Loucy (cell line): ENCODE data around the gene GTF2B.
"Not testable (repeated sequence)": the region's sequence is repeated elsewhere in the genome, so short reads cannot be mapped to it uniquely, and the experiment has no call there.

Experiments
- H2AFZ ChIP-seq: fragments of 200-600 bp; sonication (generic); 2 replicates; pipeline ENCODE4 v1.6.0; 2016; ENCODE audit warnings: antibody characterized with exemption, mild to moderate bottlenecking, low read length, moderate library complexity
- H3F3A ChIP-seq: fragments of 200-600 bp; 2 replicates; pipeline ENCODE4 v1.6.0; 2016; ENCODE audit warnings: antibody characterized with exemption, low read depth, mild to moderate bottlenecking
- H3K27me3 ChIP-seq: fragments of 200-600 bp; sonication (generic); 2 replicates; pipeline ENCODE4 v1.6.1; 2014; ENCODE audit warnings: low read length, mild to moderate bottlenecking; ENCODE audit not compliant: insufficient read depth, poor library complexity, severe bottlenecking
- H3K36me3 ChIP-seq: fragments of 200-600 bp; sonication (generic); 2 replicates; pipeline ENCODE4 v1.6.1; 2016; ENCODE audit warnings: low read length; ENCODE audit not compliant: insufficient read depth
- H3K4me1 ChIP-seq: fragments of 200-600 bp; sonication (generic); 2 replicates; pipeline ENCODE4 v1.5.1; 2014; ENCODE audit warnings: low read length, mild to moderate bottlenecking; ENCODE audit not compliant: insufficient read depth, poor library complexity, severe bottlenecking
- H3K4me2 ChIP-seq: fragments of 200-600 bp; sonication (generic); 2 replicates; pipeline ENCODE4 v1.6.0; 2014; ENCODE audit warnings: antibody characterized with exemption, low read length, low read depth, mild to moderate bottlenecking; ENCODE audit not compliant: poor library complexity, severe bottlenecking
- H3K4me3 ChIP-seq: fragments of 200-600 bp; sonication (generic); 2 replicates; pipeline ENCODE4 v1.5.1; 2014; ENCODE audit warnings: low read length, mild to moderate bottlenecking, mixed read lengths; ENCODE audit not compliant: poor library complexity, severe bottlenecking
- H3K79me2 ChIP-seq: fragments of 200-600 bp; sonication (generic); 2 replicates; pipeline ENCODE4 v1.6.1; 2014; ENCODE audit warnings: low read length; ENCODE audit not compliant: insufficient read depth
- H3K9ac ChIP-seq: fragments of 200-600 bp; sonication (generic); 2 replicates; pipeline ENCODE4 v1.6.0; 2014; ENCODE audit warnings: mild to moderate bottlenecking, low read depth, low read length, moderate library complexity; ENCODE audit not compliant: poor library complexity, severe bottlenecking
- H3K9me2 ChIP-seq: fragments of 200-600 bp; sonication (generic); replicated peaks from 2 replicates; pipeline ENCODE4 v1.6.1; 2016; ENCODE audit warnings: low read depth, low read length, mixed read lengths
- H3K9me3 ChIP-seq: fragments of 200-600 bp; sonication (generic); 2 replicates; pipeline ENCODE4 v1.6.1; 2014; ENCODE audit warnings: mild to moderate bottlenecking, antibody characterized with exemption, low read length, low read depth; ENCODE audit not compliant: insufficient read depth
- H4K20me1 ChIP-seq: fragments of 200-600 bp; sonication (generic); 2 replicates; pipeline ENCODE4 v1.6.0; 2014; ENCODE audit warnings: antibody characterized with exemption, low read length, mild to moderate bottlenecking; ENCODE audit not compliant: insufficient read depth, poor library complexity, severe bottlenecking
- CTCF ChIP-seq: fragments of 200-600 bp; sonication (generic); conservative IDR thresholded peaks from 2 replicates; pipeline ENCODE4 v1.5.1; 2014; ENCODE audit warnings: mild to moderate bottlenecking, antibody characterized with exemption, low read length
- EZH2phosphoT487 ChIP-seq: fragments of 200-600 bp; IDR thresholded peaks from 2 replicates; pipeline ENCODE4 v1.6.1; 2018; ENCODE audit warnings: antibody characterized with exemption, mild to moderate bottlenecking, moderate library complexity, borderline replicate concordance

The GTF2B gene

GRCh38 chr1:88935522-88936222, 44.3 kb upstream of the GTF2B start:
- no peaks in the 10 kb centered on the region for H3F3A ChIP-seq
- H3K4me1 ChIP-seq = no peaks in the 10 kb centered on the region
- H3K9me2 ChIP-seq = no peaks in the 10 kb centered on the region
- no peak overlapping the region for H3K9ac ChIP-seq
- peak; percentile 79 for TF ChIP-seq CTCF
- no peak for TF ChIP-seq EZH2phosphoT487
- no peak overlapping the region for H2AFZ ChIP-seq
- H3K4me3 ChIP-seq = no peak overlapping the region
- H3K27me3 ChIP-seq = no peaks in the 10 kb centered on the region
- no peaks in the 10 kb centered on the region for H3K9me3 ChIP-seq
- no peaks in the 10 kb centered on the region for H4K20me1 ChIP-seq
- H3K4me2 ChIP-seq = no peak overlapping the region
- peaks cover 30% of the 10 kb centered on the region; the same call in 1 of the 2 replicates for H3K36me3 ChIP-seq
- no peaks in the 10 kb centered on the region for H3K79me2 ChIP-seq

- H3K27me3 ChIP-seq, H3K4me1 ChIP-seq, H4K20me1 ChIP-seq, H3K9me2 ChIP-seq, H3K9ac ChIP-seq, H2AFZ ChIP-seq, H3K4me3 ChIP-seq, H3K36me3 ChIP-seq, H3K9me3 ChIP-seq, H3K4me2 ChIP-seq, H3F3A ChIP-seq, H3K79me2 ChIP-seq: not testable (repeated sequence)
Measured at GRCh38 chr1:88930176-88930575, 38.8 kb upstream of the GTF2B start.

- no peaks in the 10 kb centered on the region for H3K4me1 ChIP-seq
- H3K36me3 ChIP-seq = peaks cover 9% of the 10 kb centered on the region; the same call in 1 of the 2 replicates
Measured at GRCh38 chr1:88923224-88923623, 31.9 kb upstream of the GTF2B start.

More at GRCh38 chr1:88923224-88923623, 31.9 kb upstream of the GTF2B start:
- H3K9ac ChIP-seq = no peak overlapping the region
- H3K9me3 ChIP-seq = peaks cover 2% of the 10 kb centered on the region
- no peak overlapping the region for H3K4me2 ChIP-seq
- no peaks in the 10 kb centered on the region for H3K79me2 ChIP-seq
- H3F3A ChIP-seq = no peaks in the 10 kb centered on the region
- no peaks in the 10 kb centered on the region for H4K20me1 ChIP-seq
- no peak overlapping the region for H3K4me3 ChIP-seq
- TF ChIP-seq CTCF (no peak), EZH2phosphoT487 (no peak)
- H3K27me3 ChIP-seq = no peaks in the 10 kb centered on the region
- no peak overlapping the region for H2AFZ ChIP-seq
- H3K9me2 ChIP-seq = no peaks in the 10 kb centered on the region
